ENCODE results near the gene DRD2.

GRCh38 chr11:113387605-113388211 lies 87.5 kb downstream of the DRD2 start, which contains the start of gene ANKK1:
- TF ChIP-seq CTCF (IDR thresholded peaks at IDR 0.05; ENCODE audit: low read length), result no peak
- TF ChIP-seq EZH2phosphoT487 (IDR thresholded peaks at IDR 0.05; ENCODE audit: low read length), result no peak
- no peak for TF ChIP-seq EZH2 (optimal IDR thresholded peaks at IDR 0.05; ENCODE audit: low read depth, low read length)

All from MM.1S (cell line).